CD14-positive monocyte (primary cell): ENCODE results near the gene BCL10. TPM values are rescaled to one million over a fixed set of nuclear protein-coding genes. Genes with fewer than 3 reads are reported as not detected.

Experiments
- DNase-seq, 3 donors: peaks; one replicate each; pipeline ENCODE4 v3.0.0-alpha.2; 2011 to 2022
- H2AFZ ChIP-seq: 2 replicates; pipeline ENCODE4 v1.6.0; 2012; ENCODE audit warnings: mild to moderate bottlenecking, low read depth, low read length, inconsistent platforms; ENCODE audit not compliant: insufficient read depth, poor library complexity, severe bottlenecking
- H3K27ac ChIP-seq, 2 donors: 1 replicate in 1 of 2; 2 replicates in 1 of 2; pipeline ENCODE4 v1.5.1; 2012 to 2013; ENCODE audit warnings: low read length in 2 of 2, control low read depth in 1 of 2, inconsistent platforms in 1 of 2, low read depth in 1 of 2, mild to moderate bottlenecking in 1 of 2
- H3K27me3 ChIP-seq, 2 donors: one replicate each; pipeline versions ENCODE4 v1.6.0 to v1.6.1; 2011 to 2013; ENCODE audit warnings: low read length in 2 of 2; ENCODE audit not compliant: control insufficient read depth in 2 of 2, insufficient read depth in 2 of 2
- H3K36me3 ChIP-seq, 2 donors: replicated peaks in 1 of 2; 1 replicate in 1 of 2; 2 replicates in 1 of 2; pipeline versions ENCODE4 v1.5.1 to v1.6.1; 2012 to 2013; ENCODE audit warnings: low read length in 2 of 2, control low read depth in 1 of 2, inconsistent platforms in 1 of 2, mild to moderate bottlenecking in 1 of 2; ENCODE audit not compliant: insufficient read depth in 2 of 2, control insufficient read depth in 1 of 2
- H3K4me1 ChIP-seq, 2 donors: 1 replicate in 1 of 2; 2 replicates in 1 of 2; pipeline versions ENCODE4 v1.5.1 to v1.6.1; 2012 to 2013; ENCODE audit warnings: low read length in 2 of 2, control low read depth in 1 of 2, inconsistent platforms in 1 of 2, mild to moderate bottlenecking in 1 of 2, moderate library complexity in 1 of 2; ENCODE audit not compliant: insufficient read depth in 2 of 2, control insufficient read depth in 1 of 2
- H3K4me2 ChIP-seq: replicated peaks from 2 replicates; pipeline ENCODE3; 2012; ENCODE audit warnings: low read length, moderate library complexity, mild to moderate bottlenecking; ENCODE audit not compliant: poor library complexity, severe bottlenecking; ENCODE audit errors: extremely low read depth
- H3K4me3 ChIP-seq, 3 experiments: fragments of 200-600 bp in 1 of 3; sonication (generic) in 1 of 3; replicated peaks in 1 of 3; 1 replicate in 2 of 3; 2 replicates in 1 of 3; pipeline ENCODE4 v1.5.1; 2011 to 2013; ENCODE audit warnings: low read length in 3 of 3, mild to moderate bottlenecking in 3 of 3, control low read depth in 2 of 3, low read depth in 2 of 3, inconsistent platforms in 1 of 3, moderate library complexity in 1 of 3
- H3K79me2 ChIP-seq: 2 replicates; pipeline ENCODE4 v1.6.0; 2012; ENCODE audit warnings: mild to moderate bottlenecking, control low read depth, inconsistent platforms, low read length, moderate library complexity; ENCODE audit not compliant: insufficient read depth
- H3K9ac ChIP-seq: 2 replicates; pipeline ENCODE4 v1.6.0; 2017; ENCODE audit warnings: low read length, mild to moderate bottlenecking; ENCODE audit not compliant: insufficient read depth, poor library complexity, severe bottlenecking
- H3K9me3 ChIP-seq, 2 donors: replicated peaks in 1 of 2; 1 replicate in 1 of 2; 2 replicates in 1 of 2; pipeline versions ENCODE4 v1.5.1 to v1.6.1; 2012 to 2013; ENCODE audit warnings: low read length in 2 of 2, control low read depth in 1 of 2; ENCODE audit not compliant: control insufficient read depth in 1 of 2, insufficient read depth in 1 of 2
- H4K20me1 ChIP-seq: 2 replicates; pipeline ENCODE4 v1.6.0; 2012; ENCODE audit warnings: mild to moderate bottlenecking, low read length, control low read depth, moderate library complexity; ENCODE audit not compliant: insufficient read depth
- H3K27ac Mint-ChIP-seq, 7 donors: one replicate each; pipeline ENCODE4 v1.8.0; 2020; ENCODE audit warnings: mild to moderate bottlenecking in 7 of 7, mixed read lengths in 7 of 7, moderate library complexity in 6 of 7, inconsistent platforms in 2 of 7
- H3K27me3 Mint-ChIP-seq, 3 donors: one replicate each; pipeline ENCODE4 v1.8.0; 2021 to 2022; ENCODE audit warnings: low read depth in 3 of 3, mild to moderate bottlenecking in 3 of 3, mixed read lengths in 3 of 3, moderate library complexity in 3 of 3, inconsistent platforms in 1 of 3
- H3K36me3 Mint-ChIP-seq, 2 donors: one replicate each; pipeline ENCODE4 v1.8.0; 2020; ENCODE audit warnings: mixed read lengths in 2 of 2, inconsistent platforms in 1 of 2, mild to moderate bottlenecking in 1 of 2
- H3K4me1 Mint-ChIP-seq: one replicate; pipeline ENCODE4 v1.8.0; 2020; ENCODE audit warnings: mild to moderate bottlenecking, mixed read lengths
- H3K4me3 Mint-ChIP-seq, 2 donors: one replicate each; pipeline ENCODE4 v1.8.0; 2020; ENCODE audit warnings: mild to moderate bottlenecking in 2 of 2, mixed read lengths in 2 of 2, moderate library complexity in 1 of 2
- H3K9me3 Mint-ChIP-seq, 7 donors: one replicate each; pipeline ENCODE4 v1.8.0; 2020 to 2022; ENCODE audit warnings: mixed read lengths in 7 of 7, mild to moderate bottlenecking in 6 of 7, moderate library complexity in 6 of 7, inconsistent platforms in 2 of 7
- CTCF ChIP-seq: fragments of 200-600 bp; IDR thresholded peaks from one replicate; pipeline ENCODE4 v1.8.0; 2022; ENCODE audit warnings: antibody characterized with exemption, mild to moderate bottlenecking
- WGBS: methylation state at CpG from one replicate; pipeline ENCODE4 v1.1.5; 2013; ENCODE audit warnings: missing lambda C conversion rate; ENCODE audit not compliant: insufficient coverage; 5-methylcytosine and 5-hydroxymethylcytosine counted together
- intact Hi-C, 2 donors: fragments of 100-400 bp; cut with micrococcal nuclease; formaldehyde crosslinking; loops; one replicate each; pipeline versions ENCODE4 v1.15.0 to v1.15.1; 2023
- polyA plus RNA-seq, 3 donors: library from polyadenylated mRNA; depleted of rRNA in 1 of 3; unstranded in 2 of 3; stranded (reverse) in 1 of 3; fragments of 300-500 nt in 2 of 3; fragments of >200 nt in 1 of 3; fragmentation: Illumina TruSeq in 2 of 3; gene quantifications; 1 replicate in 2 of 3; 2 replicates in 1 of 3; pipeline ENCODE4 v1.2.3, GENCODE V29; 2012 to 2021

Gene BCL10
- polyA plus RNA-seq, 3 donors: 22.7 to 27.9 (median 26.9) TPM

DNA sequence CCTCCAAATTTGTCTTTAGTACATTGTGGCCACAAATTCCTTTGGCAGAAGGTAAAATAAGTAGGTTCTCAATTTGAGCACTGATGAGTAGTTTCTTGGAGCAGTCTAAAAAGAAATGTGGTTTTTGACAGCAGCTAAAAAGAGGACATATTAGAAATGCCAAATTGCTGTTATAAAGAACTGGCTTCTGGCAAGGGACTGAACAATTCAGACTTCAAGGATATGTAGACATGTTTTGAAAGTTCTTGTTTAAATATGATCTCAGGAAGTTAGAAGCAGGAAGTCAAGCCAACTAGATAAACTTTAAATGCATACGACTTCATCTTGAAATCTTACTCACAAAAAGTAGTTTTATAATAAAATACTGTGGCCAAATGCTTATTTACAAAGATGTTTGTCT is 35.8 kb downstream of the BCL10 start:
- Mint-ChIP-seq H3K36me3 (no peaks in the 10 kb centered on the region), H3K4me1 (peaks cover 3% of the 10 kb centered on the region), H3K9me3 (peaks cover 0 to 4% (median 0%) of the 10 kb centered on the region in 7 donors), H3K4me3 (no peak overlapping the region), H3K27ac (no peak overlapping the region), H3K27me3 (peaks cover 0 to 3% (median 3%) of the 10 kb centered on the region in 3 donors)
- DNase-seq: no peak
- Histone ChIP-seq H3K4me1 (no peaks in the 10 kb centered on the region), H3K4me3 (no peak overlapping the region), H4K20me1 (no peaks in the 10 kb centered on the region), H3K27me3 (no peaks in the 10 kb centered on the region), H3K4me2 (no peak overlapping the region), H3K36me3 (no peaks in the 10 kb centered on the region), H3K27ac (no peak overlapping the region), H3K9me3 (no peaks in the 10 kb centered on the region), H3K9ac (no peak overlapping the region), H3K79me2 (no peaks in the 10 kb centered on the region), H2AFZ (no peak overlapping the region)
- WGBS: no CpG with 5 or more reads among the region's 1 CpG
- no peak for TF ChIP-seq CTCF
- intact Hi-C loops: no loop called here

DNA sequence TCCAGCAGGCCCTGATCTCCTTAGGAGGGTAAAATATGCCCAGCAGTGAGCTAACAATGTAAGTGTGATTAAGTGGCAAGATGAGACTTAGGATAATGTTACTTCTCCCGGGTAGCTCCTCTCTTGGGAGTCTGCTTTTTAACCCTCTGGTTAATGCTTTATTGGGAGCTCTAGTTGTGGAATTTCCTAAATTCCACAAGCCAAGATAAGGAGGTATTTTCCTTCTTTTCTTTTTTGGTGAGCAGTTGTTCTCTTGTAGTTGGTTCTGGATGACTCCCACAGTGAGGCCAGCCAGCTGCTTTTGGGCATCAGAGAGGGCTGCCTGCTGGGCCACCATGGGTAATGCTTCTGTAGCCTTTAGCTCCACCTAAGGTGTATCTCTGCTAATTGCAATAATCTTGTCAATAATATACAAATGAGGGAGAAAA is 36.2 kb downstream of the BCL10 start:
- Histone ChIP-seq H3K36me3 (no peaks in the 10 kb centered on the region), H3K79me2 (no peaks in the 10 kb centered on the region), H4K20me1 (no peaks in the 10 kb centered on the region), H3K9me3 (no peaks in the 10 kb centered on the region), H3K27ac (no peak overlapping the region), H3K9ac (no peak overlapping the region), H3K4me3 (no peak overlapping the region), H3K4me2 (no peak overlapping the region), H3K27me3 (no peaks in the 10 kb centered on the region), H2AFZ (no peak overlapping the region), H3K4me1 (no peaks in the 10 kb centered on the region)
- no CpG with 5 or more reads among the region's 1 CpG for WGBS
- TF ChIP-seq CTCF: no peak
- DNase-seq: no peak
- no peaks in the 10 kb centered on the region for H3K36me3 Mint-ChIP-seq
- H3K4me3 Mint-ChIP-seq: no peak overlapping the region
- intact Hi-C loops: no loop called here
- H3K9me3 Mint-ChIP-seq: peaks cover 0 to 4% (median 0%) of the 10 kb centered on the region in 7 donors
- no peak overlapping the region for H3K27ac Mint-ChIP-seq
- peaks cover 0 to 3% (median 3%) of the 10 kb centered on the region in 3 donors for H3K27me3 Mint-ChIP-seq
- peaks cover 3% of the 10 kb centered on the region for H3K4me1 Mint-ChIP-seq
